Testis (tissue), 3 donors: ENCODE measurements around the gene ANGPT4. TPM values are rescaled to one million over a fixed set of nuclear protein-coding genes. Genes with fewer than 3 reads are reported as not detected.

Experiments used
- DNase-seq: peaks from one replicate; pipeline ENCODE4 v3.0.0-alpha.2; 2019
- H3K27ac ChIP-seq, 2 donors: fragments of 200-600 bp; sonication (generic); one replicate each; pipeline ENCODE4 v1.5.1; 2019
- H3K27me3 ChIP-seq: fragments of 200-600 bp; sonication (generic); one replicate; pipeline ENCODE4 v1.5.1; 2019
- H3K36me3 ChIP-seq: fragments of 200-600 bp; sonication (generic); one replicate; pipeline ENCODE4 v1.5.1; 2017; ENCODE audit warnings: low read depth; ENCODE audit errors: missing control alignments
- H3K4me1 ChIP-seq: fragments of 200-600 bp; sonication (generic); one replicate; pipeline ENCODE4 v1.5.1; 2019
- H3K4me3 ChIP-seq, 2 donors: fragments of 200-600 bp; sonication (generic); one replicate each; pipeline ENCODE4 v1.5.1; 2017 to 2019
- H3K9me3 ChIP-seq: fragments of 200-600 bp; sonication (generic); one replicate; pipeline ENCODE4 v1.5.1; 2017
- POLR2A ChIP-seq: fragments of 450-650 bp; IDR thresholded peaks from one replicate; pipeline ENCODE4 v1.6.1; 2017; ENCODE audit warnings: antibody characterized with exemption, mild to moderate bottlenecking, moderate library complexity
- WGBS, 2 donors: methylation state at CpG; one replicate each; pipeline ENCODE4 v1.1.5; 2018; 5-methylcytosine and 5-hydroxymethylcytosine counted together
- intact Hi-C: fragments of 100-400 bp; cut with DNase I; formaldehyde crosslinking; loops from one replicate; pipeline ENCODE4 v1.15.1; 2023; ENCODE audit warnings: low total_unique reads
- polyA plus RNA-seq: library from polyadenylated mRNA; stranded (reverse); fragments of 350-450 nt; fragmentation: Illumina TruSeq; extraction: RNeasy Lipid Tissue Mini Kit (QIAGEN cat#74804); gene quantifications from one replicate; pipeline ENCODE4 v1.2.3, GENCODE V29; 2014; ENCODE audit warnings: low read depth, low replicate concordance; ENCODE audit not compliant: insufficient read depth
- total RNA-seq, 2 donors: library from RNA; depleted of rRNA; stranded (reverse); fragments of >200 nt; gene quantifications; one replicate each; pipeline ENCODE4 v1.2.3, GENCODE V29; 2016
- TF ChIP-seq, protein P1 (sequence below), 3 experiments: fragments of 450-650 bp in 2 of 3; fragments of 200-600 bp in 1 of 3; sonication (generic) in 1 of 3; IDR thresholded peaks; one replicate each; pipeline ENCODE4 v1.5.1; 2016 to 2019; ENCODE audit warnings: antibody characterized with exemption in 3 of 3, mild to moderate bottlenecking in 2 of 3, moderate library complexity in 1 of 3

Gene ANGPT4
- total and polyA plus RNA-seq, 3 donors from 2014 or later, result 0.56 to 1.2 (median 0.79) TPM

DNA sequence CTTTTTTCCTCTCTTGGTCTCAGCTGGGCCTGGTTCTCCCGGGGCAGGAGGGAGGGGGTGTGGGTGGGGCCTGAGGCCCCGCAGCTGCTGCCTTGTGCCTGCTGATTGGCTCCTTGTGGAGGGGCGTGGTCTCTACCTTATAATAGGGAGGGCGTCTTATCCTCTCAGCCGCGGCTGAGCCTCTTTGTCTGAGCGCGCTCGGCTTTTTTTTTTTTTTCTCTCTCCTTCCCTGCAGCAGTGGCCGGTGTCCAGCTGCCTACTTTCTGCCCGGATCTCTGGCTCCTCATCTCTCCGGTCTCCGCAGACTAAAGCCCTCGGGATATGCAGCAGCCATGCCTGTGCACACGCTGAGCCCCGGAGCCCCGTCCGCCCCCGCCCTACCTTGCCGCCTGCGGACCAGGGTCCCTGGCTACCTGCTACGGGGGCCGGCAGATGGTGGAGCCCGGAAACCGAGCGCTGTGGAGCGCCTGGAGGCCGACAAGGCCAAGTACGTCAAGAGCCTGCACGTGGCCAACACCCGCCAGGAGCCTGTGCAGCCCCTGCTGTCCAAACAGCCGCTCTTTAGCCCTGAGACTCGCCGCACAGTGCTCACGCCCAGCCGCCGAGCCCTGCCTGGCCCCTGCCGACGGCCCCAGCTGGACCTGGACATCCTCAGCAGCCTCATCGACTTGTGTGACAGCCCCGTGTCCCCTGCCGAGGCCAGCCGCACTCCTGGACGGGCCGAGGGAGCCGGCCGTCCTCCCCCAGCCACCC is 71.5 kb downstream of the ANGPT4 start:
- no peak for TF ChIP-seq POLR2A
- TF ChIP-seq, protein P1, sequence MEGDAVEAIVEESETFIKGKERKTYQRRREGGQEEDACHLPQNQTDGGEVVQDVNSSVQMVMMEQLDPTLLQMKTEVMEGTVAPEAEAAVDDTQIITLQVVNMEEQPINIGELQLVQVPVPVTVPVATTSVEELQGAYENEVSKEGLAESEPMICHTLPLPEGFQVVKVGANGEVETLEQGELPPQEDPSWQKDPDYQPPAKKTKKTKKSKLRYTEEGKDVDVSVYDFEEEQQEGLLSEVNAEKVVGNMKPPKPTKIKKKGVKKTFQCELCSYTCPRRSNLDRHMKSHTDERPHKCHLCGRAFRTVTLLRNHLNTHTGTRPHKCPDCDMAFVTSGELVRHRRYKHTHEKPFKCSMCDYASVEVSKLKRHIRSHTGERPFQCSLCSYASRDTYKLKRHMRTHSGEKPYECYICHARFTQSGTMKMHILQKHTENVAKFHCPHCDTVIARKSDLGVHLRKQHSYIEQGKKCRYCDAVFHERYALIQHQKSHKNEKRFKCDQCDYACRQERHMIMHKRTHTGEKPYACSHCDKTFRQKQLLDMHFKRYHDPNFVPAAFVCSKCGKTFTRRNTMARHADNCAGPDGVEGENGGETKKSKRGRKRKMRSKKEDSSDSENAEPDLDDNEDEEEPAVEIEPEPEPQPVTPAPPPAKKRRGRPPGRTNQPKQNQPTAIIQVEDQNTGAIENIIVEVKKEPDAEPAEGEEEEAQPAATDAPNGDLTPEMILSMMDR (IDR thresholded peaks at IDR 0.05), result no peak
- H3K4me1 ChIP-seq, result no peaks in the 10 kb centered on the region
- H3K9me3 ChIP-seq, result no peaks in the 10 kb centered on the region
- peak; percentile 97 for DNase-seq
- no peaks in the 10 kb centered on the region for H3K36me3 ChIP-seq
- no peaks in the 10 kb centered on the region for H3K27me3 ChIP-seq
- intact Hi-C loops, result no loop called here
- no peak overlapping the region for H3K27ac ChIP-seq
- 5 to 16% methylated on average over 23 to 47 of the region's 47 CpGs for WGBS, 2 donors
- peak overlapping the region; percentile 29 to 53 for H3K4me3 ChIP-seq

DNA sequence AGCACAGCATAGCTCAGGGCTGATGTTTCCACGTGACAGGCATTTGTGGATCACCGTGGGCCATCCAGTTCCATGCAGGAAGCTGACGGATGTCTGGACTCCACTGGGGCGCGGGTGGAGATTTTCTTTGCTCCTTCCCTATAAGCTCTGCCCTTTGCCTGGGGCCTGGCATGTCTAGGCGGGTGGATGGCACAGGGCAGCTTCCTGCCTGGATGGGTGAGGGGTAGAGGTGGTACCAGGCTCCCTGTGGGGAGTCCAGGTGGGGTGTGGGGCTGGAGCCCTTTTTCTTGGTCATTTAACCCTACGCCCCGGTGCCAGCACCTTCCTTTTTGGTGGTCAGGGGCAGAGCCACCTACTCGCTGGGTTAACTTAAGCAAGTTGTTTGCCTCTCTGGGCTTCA is 72.2 kb downstream of the ANGPT4 start:
- no peak overlapping the region for H3K27ac ChIP-seq
- H3K9me3 ChIP-seq, result no peaks in the 10 kb centered on the region
- intact Hi-C loops, result no loop called here
- WGBS, 2 donors, result 58 to 68% methylated on average over 9 of the region's 9 CpGs
- H3K4me3 ChIP-seq, result no peak overlapping the region
- TF ChIP-seq, protein P1 (IDR thresholded peaks at IDR 0.05), result no peak
- no peak for TF ChIP-seq POLR2A
- no peaks in the 10 kb centered on the region for H3K27me3 ChIP-seq
- H3K4me1 ChIP-seq, result no peaks in the 10 kb centered on the region
- no peaks in the 10 kb centered on the region for H3K36me3 ChIP-seq
- DNase-seq, result no peak

DNA sequence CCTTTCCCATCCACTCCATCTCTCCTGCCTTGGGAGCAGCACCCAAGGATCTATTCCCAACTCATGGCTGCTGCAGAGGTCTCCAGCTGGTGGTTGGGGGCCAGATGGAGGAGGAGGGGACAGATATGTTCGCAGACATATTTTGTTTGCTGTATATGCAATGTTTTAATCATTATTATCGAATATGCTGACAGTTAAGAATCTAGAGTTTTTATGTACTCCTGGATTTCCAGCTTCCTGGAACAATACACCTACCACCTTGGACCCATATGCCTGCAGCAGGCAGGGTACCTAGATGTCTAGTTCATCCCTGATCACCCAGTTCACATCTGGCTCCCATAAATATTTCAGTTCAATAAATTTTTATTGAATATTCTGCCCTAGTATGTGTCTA is 73.6 kb downstream of the ANGPT4 start:
- no peak for DNase-seq
- H3K9me3 ChIP-seq, result no peaks in the 10 kb centered on the region
- no peak overlapping the region for H3K4me3 ChIP-seq
- H3K36me3 ChIP-seq, result no peaks in the 10 kb centered on the region
- H3K27ac ChIP-seq, result no peak overlapping the region
- intact Hi-C loops, result no loop called here
- no peaks in the 10 kb centered on the region for H3K4me1 ChIP-seq
- no peaks in the 10 kb centered on the region for H3K27me3 ChIP-seq
- TF ChIP-seq, protein P1 (IDR thresholded peaks at IDR 0.05), result no peak
- TF ChIP-seq POLR2A, result no peak
- WGBS, 2 donors, result 65 to 70% methylated on average over 2 of the region's 2 CpGs

DNA sequence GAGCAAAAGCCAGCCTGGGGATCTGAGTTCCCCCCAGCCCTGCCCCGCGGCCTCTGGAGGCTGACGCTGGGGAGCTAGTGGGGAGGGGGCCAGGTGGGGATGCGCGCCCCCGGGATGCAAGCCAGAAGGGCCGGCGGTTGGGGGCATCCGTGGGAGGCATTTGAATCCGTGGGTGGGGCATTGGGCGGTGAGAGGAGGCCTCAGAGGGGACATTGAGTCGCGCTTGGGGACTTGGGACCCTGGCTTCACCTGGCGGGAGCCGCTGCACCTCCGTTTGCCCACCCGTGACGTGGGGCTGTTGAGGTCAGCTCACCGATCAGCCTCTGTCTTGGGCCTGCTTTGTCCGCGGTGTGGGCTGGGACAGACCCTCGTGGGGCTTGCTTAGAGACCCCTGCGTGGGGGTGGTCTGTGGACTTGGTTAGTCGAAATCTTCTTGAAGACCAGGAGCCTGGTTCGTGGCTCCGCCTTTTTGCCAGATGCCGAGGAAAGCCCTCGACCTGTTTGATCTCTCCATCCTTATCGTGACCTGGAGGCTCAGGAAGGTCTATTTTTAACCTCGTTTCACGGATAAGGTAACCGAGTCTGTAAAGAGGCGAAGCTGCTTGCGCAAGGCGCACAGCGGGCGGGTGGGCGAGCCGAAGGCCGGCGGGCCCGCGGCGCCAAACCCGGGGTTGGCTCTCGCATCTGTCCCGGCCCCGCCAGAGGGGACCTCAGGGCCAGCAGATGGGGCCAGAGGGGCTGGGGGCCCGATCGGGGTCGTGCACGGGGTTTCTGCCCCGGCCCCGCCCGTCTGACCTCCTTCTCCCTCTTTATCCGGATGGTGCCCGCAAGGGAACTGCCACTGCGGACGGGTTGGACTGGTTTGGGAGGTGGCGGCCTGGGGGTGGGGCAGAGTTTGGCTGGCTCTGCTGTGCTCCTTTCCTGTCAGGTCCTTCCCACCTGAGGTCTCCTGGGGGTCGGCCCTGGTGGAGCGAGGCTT is 74.3 kb downstream of the ANGPT4 start:
- Histone ChIP-seq H3K36me3 (no peaks in the 10 kb centered on the region), H3K27me3 (no peaks in the 10 kb centered on the region), H3K4me3 (peak overlapping the region; percentile 37), H3K27ac (no peak overlapping the region), H3K4me1 (no peaks in the 10 kb centered on the region), H3K9me3 (no peaks in the 10 kb centered on the region)
- TF ChIP-seq, protein P1 (IDR thresholded peaks at IDR 0.05), result no peak
- no peak for TF ChIP-seq POLR2A
- WGBS, 2 donors, result 54 to 60% methylated on average over 34 to 62 of the region's 62 CpGs
- no peak for DNase-seq
- intact Hi-C loops, result no loop called here
